ENCODE data around the gene KCNK1. TPM values are rescaled to one million over a fixed set of nuclear protein-coding genes. Genes with fewer than 3 reads are reported as not detected.

KCNK1 gene
- 0.60 TPM in 1 of 2 replicates, not detected in the other for total RNA-seq (2022)
- Bru-seq, nascent RNA: percentile 25 among the genes with signal in this experiment
- BruChase-seq, experiment 1, labeled RNA remaining after a 2-hour chase: percentile 18 among the genes with signal in this experiment
- BruChase-seq, experiment 2, labeled RNA remaining after a 6-hour chase: percentile 17 among the genes with signal in this experiment
- long read RNA-seq, partial matches to known transcripts: 0 of 3 reads
- long read RNA-seq, other reads (novel, unspliced or antisense): 0 of 3 reads

DNA sequence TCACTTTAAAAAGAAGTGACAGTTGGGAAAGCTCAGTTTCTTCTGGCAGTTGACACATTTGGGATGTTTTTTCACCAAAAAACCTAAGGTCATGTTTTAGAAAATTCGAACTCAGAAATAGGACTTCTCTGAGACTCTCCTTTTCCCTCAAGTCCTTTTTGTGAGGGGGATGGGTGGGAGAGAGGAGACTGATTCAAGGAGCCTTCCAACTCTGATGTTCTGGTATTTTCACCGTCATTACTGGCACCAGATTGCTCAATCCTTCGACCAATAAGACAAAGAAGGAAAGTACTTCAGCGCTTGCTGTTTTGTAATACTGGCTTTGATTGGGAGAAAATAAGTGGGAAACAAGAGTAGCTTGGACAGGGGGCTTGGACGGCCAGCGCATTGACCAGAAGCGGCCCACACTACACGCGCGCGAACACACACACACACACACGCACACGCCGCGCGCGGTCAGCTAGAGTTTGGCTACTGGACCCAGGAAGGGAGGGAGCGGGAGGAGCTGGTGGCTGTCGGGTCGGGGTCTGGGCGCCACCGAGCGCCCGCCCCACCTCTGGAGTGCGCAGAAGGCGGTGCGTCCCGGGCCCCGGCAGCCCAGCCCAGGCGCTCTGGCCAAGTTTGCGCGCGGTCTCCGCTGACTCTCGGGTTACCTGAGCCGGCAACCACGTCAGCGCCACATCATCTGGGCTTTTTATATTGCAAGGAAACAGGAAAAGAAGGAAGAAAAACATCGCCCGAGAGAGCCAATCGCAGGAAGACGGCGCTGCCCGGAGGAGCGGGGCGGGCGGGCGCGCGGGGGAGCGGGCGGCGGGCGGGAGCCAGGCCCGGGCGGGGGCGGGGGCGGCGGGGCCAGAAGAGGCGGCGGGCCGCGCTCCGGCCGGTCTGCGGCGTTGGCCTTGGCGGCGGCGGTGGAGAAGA, at the start of gene KCNK1:
Gene KCNK1 (plus strand): TSS at position 855 of the 921 bp plus-strand sequence. CDS start 66 bp downstream, at position 921.
- peak; percentile 42 to 54 for DNase-seq
- Mint-ChIP-seq H3K9me3 (ENCODE audit: unreplicated experiment) (no peaks in the 10 kb centered on the region), H3K36me3 (ENCODE audit: insufficient read depth, unreplicated experiment) (peaks cover 4% of the 10 kb centered on the region), H3K4me1 (ENCODE audit: low read depth, unreplicated experiment) (no peaks in the 10 kb centered on the region), H3K27me3 (ENCODE audit: insufficient read depth, unreplicated experiment) (peaks cover 31% of the 10 kb centered on the region), H3K27ac (ENCODE audit: unreplicated experiment) (no peak within 1 kb of the TSS), H3K4me3 (ENCODE audit: unreplicated experiment) (peak within 1 kb of the TSS; percentile 83)
- no peaks in the 10 kb centered on the region for H3K36me3 ChIP-seq (ENCODE audit: control insufficient read depth, insufficient read depth, low read length)
- peak within 1 kb of the TSS; percentile 36 for H3K4me3 ChIP-seq (ENCODE audit: low read depth, low read length)
- POLR2A ChIA-PET: no interaction called here
- peaks cover 2% of the 10 kb centered on the region for H3K27me3 ChIP-seq (replicated peaks; ENCODE audit: control insufficient read depth, insufficient read depth, low read length)
- intact Hi-C loops (cut with micrococcal nuclease; ENCODE audit: unreplicated experiment): no loop called here
- no peaks in the 10 kb centered on the region for H3K9me3 ChIP-seq
- CTCF ChIA-PET: no interaction called here
- peaks cover 4% of the 10 kb centered on the region; the same call in 1 of the 2 replicates for H3K4me1 ChIP-seq
- TF ChIP-seq, protein P1, sequence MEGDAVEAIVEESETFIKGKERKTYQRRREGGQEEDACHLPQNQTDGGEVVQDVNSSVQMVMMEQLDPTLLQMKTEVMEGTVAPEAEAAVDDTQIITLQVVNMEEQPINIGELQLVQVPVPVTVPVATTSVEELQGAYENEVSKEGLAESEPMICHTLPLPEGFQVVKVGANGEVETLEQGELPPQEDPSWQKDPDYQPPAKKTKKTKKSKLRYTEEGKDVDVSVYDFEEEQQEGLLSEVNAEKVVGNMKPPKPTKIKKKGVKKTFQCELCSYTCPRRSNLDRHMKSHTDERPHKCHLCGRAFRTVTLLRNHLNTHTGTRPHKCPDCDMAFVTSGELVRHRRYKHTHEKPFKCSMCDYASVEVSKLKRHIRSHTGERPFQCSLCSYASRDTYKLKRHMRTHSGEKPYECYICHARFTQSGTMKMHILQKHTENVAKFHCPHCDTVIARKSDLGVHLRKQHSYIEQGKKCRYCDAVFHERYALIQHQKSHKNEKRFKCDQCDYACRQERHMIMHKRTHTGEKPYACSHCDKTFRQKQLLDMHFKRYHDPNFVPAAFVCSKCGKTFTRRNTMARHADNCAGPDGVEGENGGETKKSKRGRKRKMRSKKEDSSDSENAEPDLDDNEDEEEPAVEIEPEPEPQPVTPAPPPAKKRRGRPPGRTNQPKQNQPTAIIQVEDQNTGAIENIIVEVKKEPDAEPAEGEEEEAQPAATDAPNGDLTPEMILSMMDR (IDR thresholded peaks at IDR 0.05; ENCODE audit: insufficient read depth in 1 of 2, low read depth in 1 of 2, low read length in 1 of 2, severe bottlenecking in 1 of 2, unreplicated experiment in 1 of 2): no peak
- no TSS peak for BruUV-seq (replicated peaks)

DNA sequence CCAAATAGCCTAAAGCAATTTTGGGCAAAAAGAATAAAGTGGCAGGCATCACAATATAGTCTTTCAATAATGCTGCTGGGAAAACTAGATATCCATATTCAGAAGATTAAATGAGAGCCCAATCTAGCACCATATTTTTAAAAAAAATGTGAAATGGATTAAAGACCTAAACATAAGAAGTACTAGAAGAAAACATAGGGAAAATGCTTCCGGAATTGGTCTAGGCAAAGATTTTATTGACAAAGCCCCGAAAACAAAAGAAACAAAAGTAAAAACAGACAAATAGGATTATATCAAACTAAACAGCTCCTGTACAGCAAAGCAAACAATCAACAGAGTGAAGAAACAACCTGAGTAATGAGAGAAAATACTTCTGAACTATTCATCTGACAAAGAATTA, 48.6 kb upstream of the KCNK1 start:
- H3K27me3 ChIP-seq (replicated peaks; ENCODE audit: control insufficient read depth, insufficient read depth, low read length): no peaks in the 10 kb centered on the region
- no peak overlapping the region for H3K4me3 ChIP-seq (ENCODE audit: low read depth, low read length)
- Mint-ChIP-seq H3K27me3 (ENCODE audit: insufficient read depth, unreplicated experiment) (peaks cover 4% of the 10 kb centered on the region), H3K9me3 (ENCODE audit: unreplicated experiment) (peaks cover 14% of the 10 kb centered on the region), H3K36me3 (ENCODE audit: insufficient read depth, unreplicated experiment) (no peaks in the 10 kb centered on the region), H3K4me3 (ENCODE audit: unreplicated experiment) (no peak overlapping the region), H3K27ac (ENCODE audit: unreplicated experiment) (no peak overlapping the region), H3K4me1 (ENCODE audit: low read depth, unreplicated experiment) (no peaks in the 10 kb centered on the region)
- POLR2A ChIA-PET: no interaction called here
- CTCF ChIA-PET: no interaction called here
- H3K9me3 ChIP-seq: peaks cover 9% of the 10 kb centered on the region; the same call in 1 of the 2 replicates
- no TSS peak for BruUV-seq (replicated peaks)
- no peaks in the 10 kb centered on the region for H3K4me1 ChIP-seq
- intact Hi-C loops (cut with micrococcal nuclease; ENCODE audit: unreplicated experiment): no loop called here
- no peak for DNase-seq
- TF ChIP-seq, protein P1 (IDR thresholded peaks at IDR 0.05; ENCODE audit: insufficient read depth in 1 of 2, low read depth in 1 of 2, low read length in 1 of 2, severe bottlenecking in 1 of 2, unreplicated experiment in 1 of 2): no peak
- H3K36me3 ChIP-seq (ENCODE audit: control insufficient read depth, insufficient read depth, low read length): no peaks in the 10 kb centered on the region

DNA sequence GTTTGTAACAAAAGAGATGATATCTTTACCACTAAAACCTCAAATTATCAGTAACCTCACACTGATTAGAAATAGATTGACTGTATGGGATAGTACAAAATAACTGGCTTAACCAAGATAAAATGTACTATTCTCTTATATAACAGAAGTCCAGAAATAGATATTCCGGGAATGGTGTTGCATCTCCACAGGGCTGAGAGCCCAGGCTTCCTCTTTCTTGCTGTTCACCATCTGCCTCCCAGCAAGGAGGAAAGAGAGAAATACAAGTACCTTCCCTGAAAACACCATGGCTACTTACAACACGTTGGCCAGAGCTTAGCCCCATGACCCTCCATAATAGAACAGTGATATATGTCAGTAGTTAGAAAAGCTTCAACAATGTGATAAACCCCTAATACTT, 47.0 kb upstream of the KCNK1 start:
- intact Hi-C loops (cut with micrococcal nuclease; ENCODE audit: unreplicated experiment): no loop called here
- Histone ChIP-seq H3K4me3 (ENCODE audit: low read depth, low read length) (no peak overlapping the region), H3K9me3 (peaks cover 4% of the 10 kb centered on the region; the same call in 1 of the 2 replicates), H3K27me3 (replicated peaks; ENCODE audit: control insufficient read depth, insufficient read depth, low read length) (no peaks in the 10 kb centered on the region), H3K4me1 (no peaks in the 10 kb centered on the region), H3K36me3 (ENCODE audit: control insufficient read depth, insufficient read depth, low read length) (no peaks in the 10 kb centered on the region)
- no TSS peak for BruUV-seq (replicated peaks)
- TF ChIP-seq, protein P1 (IDR thresholded peaks at IDR 0.05; ENCODE audit: insufficient read depth in 1 of 2, low read depth in 1 of 2, low read length in 1 of 2, severe bottlenecking in 1 of 2, unreplicated experiment in 1 of 2): no peak
- POLR2A ChIA-PET: no interaction called here
- no peak for DNase-seq
- Mint-ChIP-seq H3K27me3 (ENCODE audit: insufficient read depth, unreplicated experiment) (peaks cover 7% of the 10 kb centered on the region), H3K27ac (ENCODE audit: unreplicated experiment) (no peak overlapping the region), H3K4me3 (ENCODE audit: unreplicated experiment) (no peak overlapping the region), H3K36me3 (ENCODE audit: insufficient read depth, unreplicated experiment) (no peaks in the 10 kb centered on the region), H3K9me3 (ENCODE audit: unreplicated experiment) (peaks cover 11% of the 10 kb centered on the region), H3K4me1 (ENCODE audit: low read depth, unreplicated experiment) (no peaks in the 10 kb centered on the region)
- CTCF ChIA-PET: no interaction called here
